ENCODE results near the gene GZMM.

GRCh38 chr19:591099-591958 lies 47.5 kb downstream of the GZMM start:
- TF ChIP-seq CTCF (IDR thresholded peaks at IDR 0.05) (no peak), EZH2 (IDR thresholded peaks at IDR 0.05) (peak; percentile 99), EZH2phosphoT487 (IDR thresholded peaks at IDR 0.05) (peak; percentile 86)

Data from neural progenitor cell (in vitro differentiated cells).